Measurements from ENCODE around the gene CLSTN1.
A peak's percentile ranks its signal among the peaks of the same experiment; 100 is the strongest.

The CLSTN1 gene

DNA sequence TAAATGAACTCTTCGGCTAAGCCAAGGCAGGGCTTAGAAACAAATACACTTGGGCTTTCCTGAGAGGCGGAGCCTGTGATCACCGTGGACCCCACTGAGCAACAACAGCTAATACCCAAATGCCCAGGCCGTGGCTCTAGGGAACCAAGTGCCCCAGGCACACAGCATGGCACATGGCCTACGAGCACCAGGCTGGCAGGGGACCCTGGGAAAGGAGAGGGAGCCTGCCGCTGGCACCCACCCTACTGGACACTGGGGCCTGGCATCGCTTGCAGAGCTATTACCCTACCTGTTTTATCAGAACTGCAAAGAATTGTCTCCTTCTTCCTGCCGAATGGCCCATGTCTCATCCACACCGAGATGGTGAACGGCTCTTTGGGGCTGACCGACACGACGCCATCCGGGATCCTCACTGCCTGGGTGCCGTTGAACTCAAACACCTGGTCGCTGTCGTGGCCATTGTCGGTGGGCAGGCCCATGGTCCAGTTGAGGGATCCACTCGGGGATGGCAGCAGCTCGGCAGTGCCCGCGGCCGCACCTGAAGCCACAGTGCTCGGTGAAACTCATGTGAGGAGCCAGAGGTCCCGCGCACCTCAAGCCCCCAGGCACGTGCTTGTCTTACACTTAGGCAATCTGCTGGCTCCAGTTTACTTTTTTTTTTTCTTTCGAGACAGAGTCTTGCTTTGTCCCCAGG lies 79.5 kb downstream of the CLSTN1 start:
- in situ Hi-C loops (cut with MboI; ENCODE audit: low pct_unique_long_range_greater_than_20kb, low sequenced_read_pairs): no loop called here

DNA sequence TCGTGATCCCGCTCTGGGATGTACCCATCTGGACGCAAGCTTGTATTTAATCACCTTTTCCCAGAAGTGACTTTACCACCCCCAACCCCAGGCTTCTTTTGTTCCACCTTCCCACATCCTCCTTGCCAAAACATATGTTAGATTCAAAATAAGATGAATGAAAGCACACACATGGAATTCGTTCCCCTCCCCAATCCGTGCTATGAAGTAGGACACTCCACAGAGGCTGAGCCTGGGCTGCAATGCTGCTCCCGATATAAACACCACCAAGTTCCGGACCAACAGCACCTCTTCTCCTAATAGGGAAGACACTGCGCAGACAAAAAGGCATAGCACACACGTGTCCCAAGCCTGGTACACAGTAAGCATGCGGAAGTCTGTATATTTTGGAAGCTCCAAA lies 86.1 kb downstream of the CLSTN1 start:
- in situ Hi-C loops (cut with MboI; ENCODE audit: low pct_unique_long_range_greater_than_20kb, low sequenced_read_pairs): no loop called here
- DNase-seq: no peak

More for the DNA sequence above, 79.5 kb downstream of the CLSTN1 start:
- no peak for DNase-seq

DNA sequence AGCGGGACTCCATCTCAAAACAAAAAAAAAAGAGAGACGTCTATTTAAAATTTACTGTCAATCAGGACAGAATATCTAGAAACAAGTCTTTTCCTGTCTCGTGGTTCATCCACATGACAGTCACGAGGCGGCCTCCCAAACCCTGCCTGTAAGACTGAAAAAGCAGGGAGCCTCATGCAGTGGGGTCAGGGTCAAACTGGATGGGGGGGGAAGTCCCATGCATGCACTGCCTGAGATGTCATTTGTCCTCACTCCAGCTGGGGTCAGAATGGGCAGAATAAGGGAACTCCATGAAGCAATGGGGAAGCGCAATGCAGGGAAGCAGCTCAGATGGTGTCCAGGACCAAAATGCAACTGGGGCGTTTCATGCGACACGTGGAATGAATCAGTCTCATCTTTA lies 86.7 kb downstream of the CLSTN1 start:
- in situ Hi-C loops (cut with MboI; ENCODE audit: low pct_unique_long_range_greater_than_20kb, low sequenced_read_pairs): no loop called here
- no peak for DNase-seq

DNA sequence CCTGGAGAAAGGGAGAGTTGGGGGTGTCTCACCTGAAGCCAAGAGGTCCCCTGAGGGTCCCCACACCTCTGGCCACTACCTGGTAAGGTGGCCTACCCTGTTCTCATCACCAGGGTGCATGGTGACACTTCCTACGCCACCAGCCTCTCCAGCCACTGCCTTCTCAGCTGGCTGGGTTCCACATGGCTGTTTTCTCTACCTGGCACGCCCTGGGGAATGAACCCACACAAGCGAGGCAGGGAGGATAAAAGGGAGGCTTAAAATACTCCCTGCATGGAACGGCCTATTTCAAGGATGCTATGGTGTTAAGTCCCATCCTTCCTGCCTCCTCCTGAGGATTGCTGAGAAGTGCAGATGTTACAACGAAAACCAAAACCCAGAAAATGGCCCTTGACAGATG lies 87.5 kb downstream of the CLSTN1 start:
- no peak for DNase-seq
- in situ Hi-C loops (cut with MboI; ENCODE audit: low pct_unique_long_range_greater_than_20kb, low sequenced_read_pairs): no loop called here

DNA sequence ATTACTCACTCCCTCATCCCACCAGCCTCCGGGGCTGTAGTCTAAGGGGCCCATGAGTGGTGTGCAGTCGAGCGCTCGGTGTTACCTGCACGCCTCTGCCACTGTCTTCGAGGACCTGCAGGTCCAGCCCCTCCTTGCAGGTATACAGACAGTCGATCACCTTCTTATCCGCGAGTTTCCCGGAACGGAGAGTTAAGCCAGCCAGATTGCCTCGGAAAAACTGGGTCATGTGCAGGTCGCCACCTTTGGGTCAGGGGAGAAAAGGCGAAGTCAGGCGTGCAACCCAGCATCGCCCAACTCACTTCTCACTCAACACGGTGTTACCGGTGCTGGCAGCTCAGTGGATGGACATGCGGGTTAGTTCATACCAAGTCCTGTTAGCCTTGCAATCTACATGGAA lies 88.0 kb downstream of the CLSTN1 start:
- no peak for DNase-seq
- in situ Hi-C loops (cut with MboI; ENCODE audit: low pct_unique_long_range_greater_than_20kb, low sequenced_read_pairs): no loop called here

DNA sequence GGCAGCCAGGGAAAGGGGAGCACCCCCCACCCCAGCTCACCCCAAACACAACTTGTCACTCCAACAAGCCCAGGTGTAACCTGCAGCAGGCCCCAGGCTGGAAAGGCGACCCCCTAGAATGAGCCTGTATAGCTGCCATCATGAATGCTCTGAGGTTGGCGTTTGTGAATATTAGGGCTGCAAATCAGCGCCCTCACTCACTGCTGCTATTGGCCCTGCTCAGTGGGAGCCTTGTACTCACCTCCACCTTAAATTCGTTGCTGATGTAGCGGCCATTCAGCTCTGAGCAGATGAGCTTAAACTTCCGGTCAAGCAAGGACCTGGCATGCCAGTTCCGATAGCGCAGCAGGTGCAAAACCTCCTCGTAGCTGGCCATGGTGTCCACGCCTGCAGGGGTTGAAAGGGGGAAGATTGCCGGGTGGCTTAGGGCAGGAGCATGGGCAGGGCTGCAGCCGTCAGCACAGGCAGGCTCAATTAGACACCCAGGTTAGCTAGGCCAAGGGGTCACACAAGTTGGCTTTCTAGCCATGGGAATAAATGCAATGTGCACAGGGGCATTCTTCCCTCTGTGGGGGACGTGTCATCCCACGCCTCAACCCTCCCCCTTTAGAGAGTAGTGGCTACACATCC lies 90.5 kb downstream of the CLSTN1 start:
- in situ Hi-C loops (cut with MboI; ENCODE audit: low pct_unique_long_range_greater_than_20kb, low sequenced_read_pairs): no loop called here
- no peak for DNase-seq

DNA sequence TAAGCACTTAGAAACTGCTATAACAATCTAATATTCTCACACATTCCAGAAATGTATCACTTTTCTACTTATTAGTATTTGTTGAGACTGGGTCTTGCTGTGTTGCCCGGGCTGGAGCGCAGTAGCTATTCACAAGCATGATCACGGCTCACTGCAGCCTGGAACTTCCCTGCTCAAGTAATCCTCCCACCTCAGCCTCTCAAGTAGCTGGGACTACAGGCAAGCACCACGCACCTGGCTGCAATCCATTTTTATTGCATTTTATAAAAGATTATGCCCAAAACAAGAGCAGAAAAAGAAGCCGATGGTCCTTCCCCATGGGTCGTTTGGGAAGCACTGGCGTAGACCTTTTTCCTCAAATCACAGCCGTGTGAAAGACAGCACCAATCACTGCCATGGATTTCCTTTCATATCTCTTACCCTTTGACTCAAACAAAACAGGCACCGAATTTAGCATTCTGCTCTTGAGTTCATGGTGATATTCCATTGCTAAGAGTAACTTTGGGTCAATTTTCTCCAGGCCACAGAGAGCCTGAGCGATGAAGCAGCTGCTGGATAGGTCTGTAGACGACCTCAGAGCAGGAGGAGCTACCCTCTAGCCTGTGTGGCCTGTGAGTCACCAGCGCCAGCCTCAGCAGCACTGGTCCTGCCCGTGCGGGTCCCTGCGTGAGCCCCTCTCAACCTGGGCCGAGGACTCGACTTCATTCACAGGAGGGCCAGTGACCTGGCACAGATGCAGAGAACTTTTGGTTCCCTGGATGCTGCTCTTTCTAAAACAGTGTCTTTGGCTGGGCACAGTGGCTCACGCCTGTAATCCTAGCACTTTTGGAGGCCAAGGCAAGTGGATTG lies 91.4 kb downstream of the CLSTN1 start:
- no peak for DNase-seq
- in situ Hi-C loops (cut with MboI; ENCODE audit: low pct_unique_long_range_greater_than_20kb, low sequenced_read_pairs): no loop called here

DNA sequence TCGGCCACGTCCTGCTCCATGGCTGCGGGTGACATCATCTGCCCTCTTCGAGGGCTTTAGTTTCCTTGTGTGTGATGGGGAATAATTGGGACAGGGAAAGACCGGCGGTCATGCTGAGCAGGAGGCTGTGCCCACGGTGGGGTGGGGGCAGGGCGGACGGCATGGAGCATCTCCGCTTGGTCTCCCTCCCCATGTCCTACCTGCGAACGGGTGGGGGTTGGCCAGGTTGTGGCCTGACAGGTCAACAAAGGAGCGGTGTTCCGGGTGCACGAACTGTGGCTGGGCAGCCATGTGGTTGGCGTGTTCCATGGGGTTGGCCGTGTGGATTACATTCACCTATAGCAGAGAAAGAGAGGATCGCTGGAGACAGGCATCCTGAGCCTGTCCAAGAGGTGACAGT lies 92.2 kb downstream of the CLSTN1 start:
- in situ Hi-C loops (cut with MboI; ENCODE audit: low pct_unique_long_range_greater_than_20kb, low sequenced_read_pairs): no loop called here
- no peak for DNase-seq

DNA sequence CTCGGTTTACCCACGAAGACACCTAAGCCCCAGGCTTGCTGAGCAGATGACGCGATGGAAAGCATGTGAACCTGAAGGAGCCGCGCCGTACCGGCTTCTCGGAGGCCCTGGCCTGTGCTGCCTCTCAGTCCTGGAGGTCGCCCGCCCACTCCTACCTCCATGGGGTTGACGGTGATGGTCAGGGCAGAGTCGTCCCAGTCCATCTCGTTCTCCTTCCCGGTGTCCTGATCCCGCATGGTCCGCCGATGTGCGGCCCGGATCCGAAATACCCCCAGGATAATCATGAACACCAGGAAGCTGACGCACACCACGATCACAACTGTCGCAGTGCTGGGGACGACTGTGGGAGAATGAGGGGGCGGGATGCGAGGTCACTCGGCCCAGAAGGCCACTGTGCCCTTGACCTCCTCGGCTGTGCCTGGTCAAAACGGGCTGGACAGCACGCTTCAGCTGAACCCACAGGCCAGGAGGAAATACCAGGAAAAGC lies 92.7 kb downstream of the CLSTN1 start:
- in situ Hi-C loops (cut with MboI; ENCODE audit: low pct_unique_long_range_greater_than_20kb, low sequenced_read_pairs): no loop called here
- DNase-seq: no peak

DNA sequence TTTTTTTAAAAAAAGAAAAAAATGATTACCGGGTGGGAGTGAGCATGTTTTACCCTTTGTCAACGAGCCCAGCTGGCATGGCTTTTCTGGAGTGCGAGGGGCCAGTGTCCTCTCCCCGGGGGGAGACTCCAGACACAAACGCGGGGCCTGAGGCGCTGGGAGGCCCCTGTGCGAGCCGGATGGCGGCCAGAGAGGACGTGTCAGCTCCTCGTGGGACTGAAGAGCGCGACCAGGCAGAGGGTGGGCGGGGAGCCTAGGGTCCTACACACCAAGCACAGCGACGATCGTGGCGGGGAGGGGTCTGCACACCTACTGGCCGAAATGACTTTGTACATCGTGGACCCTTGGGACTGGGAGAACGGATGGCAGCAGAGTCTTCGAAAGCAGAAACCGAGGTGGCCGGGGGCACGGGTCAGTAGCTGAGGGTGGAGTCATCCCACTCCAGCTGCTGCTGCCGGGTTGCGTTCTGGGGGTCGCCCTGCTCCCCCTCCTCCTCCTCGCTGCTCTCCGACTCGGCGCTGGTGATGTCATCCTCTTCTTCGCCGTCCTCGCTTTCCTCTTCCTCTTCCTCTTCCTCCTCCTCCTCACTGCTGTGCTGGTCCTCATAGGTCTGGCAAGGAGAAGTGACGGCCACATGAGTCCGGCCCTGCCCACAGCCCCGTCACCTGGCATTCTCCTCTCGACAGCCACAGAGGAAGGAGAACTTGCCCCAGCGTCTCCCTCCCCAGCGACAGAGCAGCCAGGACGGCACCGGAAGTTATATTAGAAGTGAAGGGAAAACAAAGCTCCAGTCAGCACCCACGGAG lies 93.5 kb downstream of the CLSTN1 start:
- DNase-seq: no peak

DNA sequence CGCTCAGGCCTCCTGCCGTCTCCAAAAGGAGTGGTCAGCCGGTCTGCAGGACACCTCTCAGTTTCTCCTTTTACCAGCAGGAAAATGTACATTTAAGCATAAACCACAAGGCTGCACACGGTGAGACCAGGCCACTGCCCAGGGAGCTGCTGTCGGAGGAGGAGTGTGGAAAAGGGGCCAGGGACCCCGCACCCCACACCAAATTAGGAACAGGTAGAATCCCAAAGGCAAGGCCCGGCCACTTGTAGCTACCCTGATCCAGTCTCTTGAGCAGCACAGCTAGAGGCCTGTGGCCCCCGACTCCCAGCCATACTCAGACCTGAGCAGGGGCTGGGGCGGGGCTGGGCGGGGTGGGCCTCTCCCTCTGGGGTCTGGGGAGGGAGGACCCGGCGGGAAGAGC lies 94.2 kb downstream of the CLSTN1 start:
- DNase-seq: no peak
- in situ Hi-C loops (cut with MboI; ENCODE audit: low pct_unique_long_range_greater_than_20kb, low sequenced_read_pairs): no loop called here

More for the DNA sequence above, 93.5 kb downstream of the CLSTN1 start:
- in situ Hi-C loops (cut with MboI; ENCODE audit: low pct_unique_long_range_greater_than_20kb, low sequenced_read_pairs): no loop called here

DNA sequence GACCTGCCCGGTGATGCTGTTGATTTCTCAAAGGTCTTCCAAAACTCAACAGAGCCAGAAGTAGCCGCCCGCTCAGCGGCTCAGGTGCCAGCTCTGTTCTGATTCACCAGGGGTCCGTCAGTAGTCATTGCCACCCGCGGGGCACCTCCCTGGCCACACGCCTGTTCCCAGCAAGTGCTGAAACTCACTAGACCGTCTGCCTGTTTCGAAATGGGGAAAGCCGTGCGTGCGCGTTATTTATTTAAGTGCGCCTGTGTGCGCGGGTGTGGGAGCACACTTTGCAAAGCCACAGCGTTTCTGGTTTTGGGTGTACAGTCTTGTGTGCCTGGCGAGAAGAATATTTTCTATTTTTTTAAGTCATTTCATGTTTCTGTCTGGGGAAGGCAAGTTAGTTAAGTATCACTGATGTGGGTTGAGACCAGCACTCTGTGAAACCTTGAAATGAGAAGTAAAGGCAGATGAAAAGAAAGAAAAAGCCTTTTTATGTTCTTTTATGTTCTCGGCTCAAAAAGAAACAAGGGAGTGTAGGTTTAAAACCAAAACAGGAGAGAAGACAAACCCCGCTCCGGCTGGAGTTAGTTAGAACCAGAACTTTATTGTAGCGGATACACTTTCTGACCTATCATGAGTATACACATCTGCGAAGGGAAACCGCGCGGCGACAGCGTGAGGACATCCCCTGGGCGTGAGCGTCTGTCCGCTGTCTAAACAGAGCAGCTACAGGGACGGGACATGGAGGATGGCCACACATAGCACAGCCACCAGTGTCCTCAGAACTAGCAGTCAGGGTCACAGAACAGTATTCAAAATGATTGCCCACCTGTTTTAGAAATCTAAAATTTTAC lies 95.1 kb downstream of the CLSTN1 start:
- DNase-seq: no peak
- in situ Hi-C loops (cut with MboI; ENCODE audit: low pct_unique_long_range_greater_than_20kb, low sequenced_read_pairs): no loop called here

DNA sequence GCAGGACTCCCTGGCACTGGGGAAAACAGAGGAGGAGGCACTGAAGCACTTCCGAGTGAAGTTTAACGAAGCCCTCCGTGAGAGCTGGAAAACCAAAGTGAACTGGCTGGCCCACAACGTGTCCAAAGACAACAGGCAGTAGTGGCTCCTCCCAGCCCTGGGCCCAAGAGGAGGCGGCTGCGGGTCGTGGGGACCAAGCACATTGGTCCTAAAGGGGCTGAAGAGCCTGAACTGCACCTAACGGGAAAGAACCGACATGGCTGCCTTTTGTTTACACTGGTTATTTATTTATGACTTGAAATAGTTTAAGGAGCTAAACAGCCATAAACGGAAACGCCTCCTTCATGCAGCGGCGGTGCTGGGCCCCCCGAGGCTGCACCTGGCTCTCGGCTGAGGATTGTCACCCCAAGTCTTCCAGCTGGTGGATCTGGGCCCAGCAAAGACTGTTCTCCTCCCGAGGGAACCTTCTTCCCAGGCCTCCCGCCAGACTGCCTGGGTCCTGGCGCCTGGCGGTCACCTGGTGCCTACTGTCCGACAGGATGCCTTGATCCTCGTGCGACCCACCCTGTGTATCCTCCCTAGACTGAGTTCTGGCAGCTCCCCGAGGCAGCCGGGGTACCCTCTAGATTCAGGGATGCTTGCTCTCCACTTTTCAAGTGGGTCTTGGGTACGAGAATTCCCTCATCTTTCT lies 96.7 kb downstream of the CLSTN1 start:
- in situ Hi-C loops (cut with MboI; ENCODE audit: low pct_unique_long_range_greater_than_20kb, low sequenced_read_pairs): no loop called here
- no peak for DNase-seq

DNA sequence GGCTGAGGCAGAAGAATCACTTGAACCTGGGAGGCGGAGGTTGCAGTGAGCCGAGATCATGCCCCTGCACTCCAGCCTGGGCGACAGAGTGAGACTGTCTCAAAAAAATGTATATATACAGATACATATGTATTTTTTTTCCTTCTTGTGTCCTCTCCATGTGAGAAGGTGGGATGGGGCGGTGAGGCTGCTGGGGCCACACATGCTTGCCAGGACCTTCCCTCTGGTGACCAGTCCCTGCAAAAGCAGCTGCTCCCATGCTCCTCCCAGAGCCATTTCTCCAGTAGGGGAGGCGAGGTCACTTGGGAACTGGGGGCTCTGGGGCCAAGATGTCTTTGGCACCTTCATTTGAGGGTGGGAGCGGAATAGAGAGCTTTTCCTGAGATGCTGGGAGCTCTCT lies 97.4 kb downstream of the CLSTN1 start:
- DNase-seq: no peak
- in situ Hi-C loops (cut with MboI; ENCODE audit: low pct_unique_long_range_greater_than_20kb, low sequenced_read_pairs): no loop called here

DNA sequence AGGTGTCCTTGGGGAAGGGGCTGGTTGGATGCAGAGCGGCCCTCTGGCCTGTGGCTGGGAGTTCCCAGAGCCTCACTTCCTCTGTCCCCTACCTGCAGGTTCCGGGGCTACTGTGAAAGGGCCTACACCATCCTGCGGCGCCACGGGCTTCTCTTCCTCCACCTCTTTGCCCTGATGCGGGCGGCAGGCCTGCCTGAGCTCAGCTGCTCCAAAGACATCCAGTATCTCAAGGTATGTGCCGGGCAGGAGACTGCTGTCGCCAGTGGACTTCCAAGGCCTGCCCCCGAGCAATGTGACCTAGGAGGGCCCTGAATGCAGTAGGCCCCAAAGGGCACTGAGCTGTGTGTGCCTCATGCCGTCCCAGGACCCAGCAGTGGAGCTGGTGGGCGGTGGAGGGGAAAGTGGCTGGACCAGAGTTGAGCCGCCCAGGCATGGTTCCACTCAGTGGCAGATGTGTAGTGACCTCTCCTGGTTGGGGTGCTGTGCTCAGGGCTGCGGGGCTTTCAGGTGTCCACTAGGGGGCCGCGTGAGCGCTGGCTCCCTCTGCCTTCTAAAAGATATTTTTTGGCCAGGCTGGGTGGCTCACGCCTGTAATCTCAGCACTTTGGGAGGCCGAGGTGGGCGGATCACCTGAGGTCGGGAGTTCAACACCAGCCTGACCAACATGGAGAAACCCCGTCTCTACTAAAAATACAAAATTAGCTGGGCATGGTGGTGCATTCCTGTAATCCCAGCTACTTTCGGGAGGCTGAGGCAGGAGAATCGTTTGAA lies 98.9 kb downstream of the CLSTN1 start:
- in situ Hi-C loops (cut with MboI; ENCODE audit: low pct_unique_long_range_greater_than_20kb, low sequenced_read_pairs): no loop called here
- peak; percentile 80 for DNase-seq

DNA sequence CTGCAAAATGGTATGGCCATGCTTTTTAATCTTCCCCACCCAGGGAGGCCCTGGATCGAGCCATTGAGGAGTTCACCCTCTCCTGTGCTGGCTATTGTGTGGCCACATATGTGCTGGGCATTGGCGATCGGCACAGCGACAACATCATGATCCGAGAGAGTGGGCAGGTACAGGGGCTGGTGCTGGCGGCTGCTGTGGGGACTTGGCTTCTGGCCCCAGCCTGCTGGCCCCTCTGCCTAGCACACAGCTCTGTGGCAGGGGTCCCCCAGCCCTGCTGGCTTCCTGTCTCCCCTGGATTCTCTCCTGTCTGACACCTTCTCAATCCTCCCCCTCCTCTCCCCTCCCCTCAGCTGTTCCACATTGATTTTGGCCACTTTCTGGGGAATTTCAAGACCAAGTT lies 99.8 kb downstream of the CLSTN1 start:
- no peak for DNase-seq
- in situ Hi-C loops (cut with MboI; ENCODE audit: low pct_unique_long_range_greater_than_20kb, low sequenced_read_pairs): no loop called here

DNA sequence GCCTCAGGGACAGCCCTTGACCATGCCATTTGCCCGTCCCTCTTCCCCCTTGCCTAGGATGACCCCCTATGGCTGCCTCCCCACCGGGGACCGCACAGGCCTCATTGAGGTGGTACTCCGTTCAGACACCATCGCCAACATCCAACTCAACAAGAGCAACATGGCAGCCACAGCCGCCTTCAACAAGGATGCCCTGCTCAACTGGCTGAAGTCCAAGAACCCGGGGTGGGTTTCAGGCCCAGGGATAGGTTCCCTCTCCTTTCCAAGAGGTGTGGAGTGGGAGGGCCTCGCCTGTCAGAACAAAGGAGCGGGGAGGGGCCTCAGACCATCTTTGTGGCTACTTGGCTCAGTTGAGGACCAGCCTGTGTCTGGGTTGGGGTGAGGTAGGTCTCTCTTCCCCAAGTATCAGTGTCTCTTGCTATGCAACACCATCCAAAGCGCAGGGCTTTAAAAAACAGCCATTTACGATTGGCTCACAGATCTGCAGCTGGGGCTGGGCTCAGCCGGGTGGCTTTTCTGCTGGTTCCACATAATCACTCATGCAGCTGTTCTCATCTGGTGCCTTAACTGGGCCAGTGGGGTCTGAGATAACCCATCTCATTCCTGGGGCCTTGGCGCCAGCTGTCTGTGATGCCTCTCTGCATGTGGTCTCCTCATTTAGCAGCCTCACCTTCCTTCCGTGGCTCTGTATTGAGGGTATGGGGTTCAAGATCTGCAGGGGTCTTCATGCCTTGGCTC lies 100.5 kb downstream of the CLSTN1 start:
- DNase-seq: no peak
- in situ Hi-C loops (cut with MboI; ENCODE audit: low pct_unique_long_range_greater_than_20kb, low sequenced_read_pairs): no loop called here

Measured in KBM-7 (cell line).